K562 (cell line): Measurements from ENCODE around the gene HELB. TPM values are rescaled to one million over a fixed set of nuclear protein-coding genes. Genes with fewer than 3 reads are reported as not detected.

ENCODE experiments used
- ATAC-seq: fragments of 200-7000 bp; cut with Tn5 transposase; 3 replicates; pipeline ENCODE4 v1.9.1; 2020; ENCODE audit warnings: moderate library complexity
- BruUV-seq: library from RNA; stranded (reverse); fragments of 400-500 nt; replicated peaks from 2 replicates; lab custom pipeline; 2021; lab: Mats Ljungman, UMichigan
- CTCF ChIA-PET: fragments of 300-600 bp; formaldehyde crosslinking; extraction: SDS; loops from one replicate; lab custom pipeline; 2021; ENCODE audit warnings: low intra/inter-chr PET ratio; lab: Yijun Ruan, JAX
- POLR2A ChIA-PET: fragments of 300-600, 350-650 bp; sonication (Branson Sonifier 250); formaldehyde crosslinking; extraction: SDS; loops from one replicate; lab custom pipeline; 2021; ENCODE audit warnings: antibody characterized with exemption, inconsistent platforms; lab: Yijun Ruan, JAX
- DNase-seq, 4 experiments: peaks; one replicate each; pipeline versions ENCODE4 v3.0.0 to v3.0.0-alpha.2; 2011 to 2018; ENCODE audit warnings: low spot score in 3 of 4, mixed read lengths in 3 of 4; ENCODE audit errors: extremely low read depth in 1 of 4
- FAIRE-seq: peaks from 2 replicates; lab custom pipeline; 2011; peaks lifted over from hg19 to GRCh38; lab: Jason Lieb, UNC
- H2AFZ ChIP-seq: 2 replicates; pipeline ENCODE4 v1.6.0; 2011; ENCODE audit warnings: low read depth, low read length, control low read depth, inconsistent platforms
- H3K27ac ChIP-seq: fragments of 200-600 bp; 3 replicates; pipeline ENCODE4 v1.8.0; 2011; ENCODE audit warnings: low read depth, mild to moderate bottlenecking, control low read depth, inconsistent platforms, low read length, moderate library complexity, mixed read lengths; ENCODE audit errors: extremely low read depth
- H3K27me3 ChIP-seq, 2 experiments: fragments of 300-600 bp in 1 of 2; 2 replicates in 1 of 2; 3 replicates in 1 of 2; pipeline versions ENCODE4 v1.6.0 to v1.8.0; 2011; ENCODE audit warnings: inconsistent platforms in 2 of 2, low read length in 2 of 2, mild to moderate bottlenecking in 1 of 2, mixed read lengths in 1 of 2, moderate library complexity in 1 of 2; ENCODE audit not compliant: control insufficient read depth in 2 of 2, insufficient read depth in 2 of 2
- H3K36me3 ChIP-seq: fragments of 300-600 bp; 3 replicates; pipeline ENCODE4 v1.8.0; 2011; ENCODE audit warnings: mild to moderate bottlenecking, low read length, inconsistent platforms; ENCODE audit not compliant: control insufficient read depth, insufficient read depth
- H3K4me1 ChIP-seq, 2 experiments: fragments of 200-600 bp in 1 of 2; replicated peaks in 1 of 2; 2 replicates in 1 of 2; 3 replicates in 1 of 2; pipeline versions ENCODE4 v1.5.1 to v1.8.0; 2011; ENCODE audit warnings: inconsistent platforms in 2 of 2, low read length in 2 of 2, mild to moderate bottlenecking in 1 of 2, mixed read lengths in 1 of 2, moderate library complexity in 1 of 2; ENCODE audit not compliant: control insufficient read depth in 2 of 2, insufficient read depth in 2 of 2
- H3K4me2 ChIP-seq: 2 replicates; pipeline ENCODE4 v1.6.1; 2011; ENCODE audit warnings: low read length, control low read depth, inconsistent platforms, mixed read lengths; ENCODE audit not compliant: insufficient read depth
- H3K4me3 ChIP-seq: fragments of 200-600 bp; sonication (generic), shearing (Covaris generic); 2 replicates; pipeline ENCODE4 v1.5.1; 2016; ENCODE audit warnings: control low read depth, inconsistent platforms
- H3K79me2 ChIP-seq: fragments of 200-600 bp; 3 replicates; pipeline ENCODE4 v1.8.0; 2011; ENCODE audit warnings: low read length, inconsistent platforms; ENCODE audit not compliant: control insufficient read depth, insufficient read depth
- H3K9ac ChIP-seq, 2 experiments: 2 replicates each; pipeline versions ENCODE4 v1.6.0 to v1.6.1; 2011; ENCODE audit warnings: low read depth in 2 of 2, low read length in 2 of 2, control low read depth in 1 of 2, inconsistent platforms in 1 of 2, mild to moderate bottlenecking in 1 of 2, mixed read lengths in 1 of 2; ENCODE audit not compliant: insufficient read depth in 1 of 2
- H3K9me1 ChIP-seq: one replicate; pipeline ENCODE4 v1.6.0; 2011; ENCODE audit warnings: inconsistent platforms, mild to moderate bottlenecking, low read length, moderate library complexity; ENCODE audit not compliant: control insufficient read depth, insufficient read depth
- H3K9me3 ChIP-seq: replicated peaks from 2 replicates; pipeline ENCODE4 v1.5.1; 2011; ENCODE audit warnings: low read depth, low read length, inconsistent platforms; ENCODE audit not compliant: control insufficient read depth, insufficient read depth
- H4K20me1 ChIP-seq: replicated peaks from 2 replicates; pipeline ENCODE4 v1.6.1; 2011; ENCODE audit warnings: low read length, inconsistent platforms, mixed read lengths; ENCODE audit not compliant: control insufficient read depth, insufficient read depth
- ARID1B ChIP-seq: fragments of 450-650 bp; IDR thresholded peaks from 2 replicates; pipeline ENCODE4 v1.6.1; 2016; ENCODE audit warnings: antibody characterized with exemption, mild to moderate bottlenecking, inconsistent platforms
- BACH1 ChIP-seq: fragments of 200-800 bp; sonication (Bioruptor generic); IDR thresholded peaks from 2 replicates; pipeline ENCODE4 v1.6.1; 2016; ENCODE audit warnings: missing genetic modification characterization, missing compliant biosample characterization
- KAT2B ChIP-seq: IDR thresholded peaks from one replicate; pipeline ENCODE4 v1.6.1; 2012; ENCODE audit warnings: low read depth, mild to moderate bottlenecking, control low read depth, inconsistent platforms, low read length, moderate library complexity
- KAT7 ChIP-seq: sonication (generic); formaldehyde crosslinking; IDR thresholded peaks from 2 replicates; pipeline ENCODE4 v1.8.0; 2022; ENCODE audit warnings: missing genetic modification reagents, mild to moderate bottlenecking, borderline replicate concordance
- MEIS2 ChIP-seq: fragments of 450-650 bp; IDR thresholded peaks from 2 replicates; pipeline ENCODE4 v1.6.1; 2014; ENCODE audit warnings: mild to moderate bottlenecking; ENCODE audit not compliant: partially characterized antibody
- NCOA6 ChIP-seq: fragments of 450-650 bp; IDR thresholded peaks from 2 replicates; pipeline ENCODE4 v1.6.1; 2017; ENCODE audit warnings: mild to moderate bottlenecking
- PREB ChIP-seq: sonication (generic); formaldehyde crosslinking; IDR thresholded peaks from 2 replicates; pipeline ENCODE4 v1.8.1; 2023; ENCODE audit warnings: mild to moderate bottlenecking, missing genetic modification reagents
- SIX5 ChIP-seq, 2 experiments: IDR thresholded peaks; 2 replicates each; pipeline ENCODE4 v1.6.1; 2011; ENCODE audit warnings: low read length in 2 of 2, borderline replicate concordance in 1 of 2, low read depth in 1 of 2, mild to moderate bottlenecking in 1 of 2, moderate library complexity in 1 of 2; ENCODE audit not compliant: insufficient read depth in 1 of 2
- SMARCA5 ChIP-seq: fragments of 450-650 bp; IDR thresholded peaks from 2 replicates; pipeline ENCODE4 v1.6.1; 2016
- STAT5A ChIP-seq: IDR thresholded peaks from 2 replicates; pipeline ENCODE4 v1.6.1; 2012; ENCODE audit warnings: low read length, inconsistent platforms, borderline replicate concordance
- TAL1 ChIP-seq: fragments of 450-650 bp; IDR thresholded peaks from 2 replicates; pipeline ENCODE4 v1.6.1; 2016; ENCODE audit warnings: mild to moderate bottlenecking
- TBL1XR1 ChIP-seq, 2 experiments: IDR thresholded peaks; 2 replicates each; pipeline ENCODE4 v1.6.1; 2012; ENCODE audit warnings: improper control_type of control experiment in 2 of 2, low read length in 2 of 2, mild to moderate bottlenecking in 1 of 2
- TCF3 ChIP-seq: sonication (generic); formaldehyde crosslinking; IDR thresholded peaks from 2 replicates; pipeline ENCODE4 v1.4.0; 2020; ENCODE audit warnings: mild to moderate bottlenecking, missing genetic modification reagents
- TEAD4 ChIP-seq, 2 experiments: sonication (generic) in 1 of 2; formaldehyde crosslinking in 1 of 2; IDR thresholded peaks; 2 replicates each; pipeline versions ENCODE4 v1.6.1 to v1.8.0; 2012 to 2022; ENCODE audit warnings: borderline replicate concordance in 1 of 2, inconsistent platforms in 1 of 2, low read length in 1 of 2, mild to moderate bottlenecking in 1 of 2, missing genetic modification reagents in 1 of 2
- ZKSCAN8 ChIP-seq: fragments of 200-800 bp; sonication (Bioruptor generic); IDR thresholded peaks from 2 replicates; pipeline ENCODE4 v1.6.1; 2016; ENCODE audit warnings: missing genetic modification characterization, missing compliant biosample characterization
- ZNF699 ChIP-seq: fragments of 250-450 bp; sonication (Bioruptor Pico); IDR thresholded peaks from 2 replicates; pipeline ENCODE4 v1.8.0; 2021; ENCODE audit warnings: mild to moderate bottlenecking, moderate library complexity; ENCODE audit not compliant: insufficient replicate concordance
- ZNF76 ChIP-seq: fragments of 250-450 bp; sonication (Bioruptor Pico); IDR thresholded peaks from 2 replicates; pipeline ENCODE4 v1.4.0; 2020; ENCODE audit warnings: mild to moderate bottlenecking, moderate library complexity, borderline replicate concordance
- WGBS: fragments of 100-300 bp; shearing (Covaris generic); methylation state at CpG from one replicate; pipeline ENCODE4 v1.1.6; 2016; ENCODE audit warnings: low coverage, mixed read lengths; ENCODE audit not compliant: insufficient coverage; ENCODE audit errors: missing lambda C conversion rate; 5-methylcytosine and 5-hydroxymethylcytosine counted together
- in situ Hi-C: fragments of 300-500 bp; cut with MboI; formaldehyde crosslinking; loops from 4 replicates; pipeline ENCODE4 v1.15.0; 2018; ENCODE audit warnings: inconsistent platforms, mixed read lengths
- intact Hi-C: fragments of 100-400 bp; cut with micrococcal nuclease; formaldehyde crosslinking; loops from 2 replicates; pipeline ENCODE4 v1.14.2; 2022
- polyA plus RNA-seq, 8 experiments: library from polyadenylated mRNA; depleted of rRNA in 4 of 8; stranded (reverse) in 5 of 8; unstranded in 3 of 8; fragments of >200 nt; fragmentation: Nextera tagmentation in 2 of 8; fragmentation: Illumina TruSeq in 1 of 8; extraction: Ambion mirVana in 2 of 8; extraction: Trizol in 1 of 8; gene quantifications; 2 replicates each; pipeline versions ENCODE4 v1.2.1 to v1.2.3, GENCODE V29; 2011 to 2014; ENCODE audit warnings: inconsistent platforms in 1 of 8, missing spikeins in 1 of 8
- total RNA-seq, 7 experiments: library from RNA; depleted of rRNA in 6 of 7; stranded (reverse); fragments of >200 nt in 6 of 7; fragmentation: Illumina TruSeq in 2 of 7; extraction: Trizol in 2 of 7; gene quantifications; 2 replicates each; pipeline versions ENCODE4 v1.2.1 to v1.2.3, GENCODE V29; 2011 to 2021; ENCODE audit warnings: low replicate concordance in 1 of 7
- TF ChIP-seq, protein P1 (sequence below): fragments of 250-450 bp; sonication (Bioruptor Pico); IDR thresholded peaks from 2 replicates; pipeline ENCODE4 v1.8.0; 2022; ENCODE audit warnings: moderate library complexity, mild to moderate bottlenecking, inconsistent platforms

Gene HELB
- total and polyA plus RNA-seq, 9 of the 15 experiments (the other 6 are each of a cell fraction or from before 2014, with no cell fraction given), result 0.74 to 7.6 (median 2.4) TPM

DNA sequence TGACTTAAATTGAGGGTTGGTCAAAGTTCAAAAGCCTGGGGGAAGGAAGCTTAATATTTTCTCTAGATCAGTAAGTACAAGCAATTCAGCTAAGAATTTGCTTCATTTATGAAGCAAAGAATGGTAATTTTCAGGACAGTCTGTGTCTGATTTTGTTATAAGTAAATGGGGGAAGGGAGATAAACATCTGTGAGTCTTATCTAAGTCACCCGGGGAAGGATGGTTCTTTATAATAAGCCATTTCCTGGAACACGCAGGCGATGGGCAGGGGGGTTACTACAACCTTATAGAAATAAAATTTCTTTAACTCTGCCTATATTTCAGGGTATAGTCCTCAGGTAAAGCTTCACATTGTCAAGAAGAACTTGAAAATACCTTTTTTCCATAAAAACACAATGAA, 42.9 kb downstream of the HELB start:
- H3K4me2 ChIP-seq, result no peak overlapping the region
- no peaks in the 10 kb centered on the region for H4K20me1 ChIP-seq
- intact Hi-C loops (loop anchor here (5.0 kb wide), 1 partner anchor 73 kb away; no protein-coding TSS in a partner anchor), in situ Hi-C loops (no loop called here)
- WGBS, result 2% methylated on average over 3 of the region's 3 CpGs
- H3K9me3 ChIP-seq, result no peaks in the 10 kb centered on the region; the same call in 1 of the 2 replicates
- POLR2A ChIA-PET, result interaction anchor here (0.7 kb wide), 1 partner anchor 8 kb away, joined by 3 read pairs; no protein-coding TSS in a partner anchor
- H3K9me1 ChIP-seq, result no peaks in the 10 kb centered on the region
- no peak overlapping the region for H3K27ac ChIP-seq
- no peaks in the 10 kb centered on the region for H3K79me2 ChIP-seq
- no peaks in the 10 kb centered on the region for H3K27me3 ChIP-seq
- no TSS peak for BruUV-seq
- no peak for ATAC-seq
- no peak overlapping the region for H2AFZ ChIP-seq
- H3K36me3 ChIP-seq, result peaks cover 4% of the 10 kb centered on the region; the same call in 1 of the 3 replicates
- DNase-seq, result peak in 1 of 4 experiments; percentile 21
- H3K4me1 ChIP-seq, result peaks cover 0 to 7% of the 10 kb centered on the region in 2 experiments; a peak in 2 of 5 replicates
- no peak for FAIRE-seq
- no peak overlapping the region for H3K4me3 ChIP-seq
- CTCF ChIA-PET, result no interaction called here
- H3K9ac ChIP-seq, result no peak overlapping the region
- TF ChIP-seq, protein P1, sequence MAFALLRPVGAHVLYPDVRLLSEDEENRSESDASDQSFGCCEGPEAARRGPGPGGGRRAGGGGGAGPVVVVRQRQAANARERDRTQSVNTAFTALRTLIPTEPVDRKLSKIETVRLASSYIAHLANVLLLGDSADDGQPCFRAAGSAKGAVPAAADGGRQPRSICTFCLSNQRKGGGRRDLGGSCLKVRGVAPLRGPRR, result no peak
- TF ChIP-seq TAL1 (peak; percentile 15; the same call in 1 of the 2 replicates), NCOA6 (no peak), KAT7 (CRISPR knock-in tag) (no peak), ZNF76 (CRISPR knock-in tag) (no peak), KAT2B (no peak), ZNF699 (CRISPR knock-in tag) (no peak), TCF3 (CRISPR knock-in tag) (no peak), PREB (CRISPR knock-in tag) (no peak), ZKSCAN8 (CRISPR knock-in tag) (no peak), ARID1B (peak; percentile 52; the same call in 1 of the 2 replicates), SIX5 (IDR thresholded peaks at IDR 0.05; ENCODE audit: borderline replicate concordance in 1 of 2, insufficient read depth in 1 of 2, low read depth in 1 of 2, low read length in 2 of 2) (no peak), STAT5A (peak; percentile 49; the same call in 1 of the 2 replicates), BACH1 (no peak), TBL1XR1 (IDR thresholded peaks at IDR 0.05; ENCODE audit: low read length in 2 of 2) (no peak), TEAD4 (IDR thresholded peaks at IDR 0.05; ENCODE audit: low read length) (peak; percentile 57; the same call in 1 of the 2 replicates), TEAD4 (CRISPR knock-in tag; IDR thresholded peaks at IDR 0.05; ENCODE audit: borderline replicate concordance) (no peak), SMARCA5 (no peak), MEIS2 (no peak)
